SKM-1 (cell line): ENCODE data around the gene PKM.
A peak's percentile ranks its signal among the peaks of the same experiment; 100 is the strongest.
"Not testable (repeated sequence)": the region's sequence is repeated elsewhere in the genome, so short reads cannot be mapped to it uniquely, and the experiment has no call there.

Source experiments
- DNase-seq: peaks from one replicate; lab custom pipeline; 2025; ENCODE audit not compliant: unreplicated experiment; lab: John Stamatoyannopoulos, UW

The PKM gene

GRCh38 chr15:72231066-72231832 lies at the start of gene PKM:
Gene PKM, minus strand, starts transcription at chr15:72231190. Its CDS starts 12,093 bp downstream, at chr15:72219097.
- DNase-seq, result peak; percentile 84

- no peak for DNase-seq
Measured at GRCh38 chr15:72280751-72281150, 49.8 kb upstream of the PKM start.

GRCh38 chr15:72278737-72279136 lies 47.7 kb upstream of the PKM start:
- no peak for DNase-seq

- no peak for DNase-seq
Measured at GRCh38 chr15:72276326-72276700, 45.3 kb upstream of the PKM start.

GRCh38 chr15:72275635-72276325 lies 44.8 kb upstream of the PKM start:
- DNase-seq, result not testable (repeated sequence)

GRCh38 chr15:72272997-72273352 lies 42.0 kb upstream of the PKM start:
- DNase-seq, result no peak

GRCh38 chr15:72272213-72272996 lies 41.4 kb upstream of the PKM start, which contains the start of gene PARP6:
Gene PARP6, minus strand, starts transcription at chr15:72272554. Its CDS starts 5,077 bp downstream, at chr15:72267477.
- DNase-seq, result peak; percentile 98

- no peak for DNase-seq
Measured at GRCh38 chr15:72271895-72272212, 40.9 kb upstream of the PKM start.

- DNase-seq, result no peak
Measured at GRCh38 chr15:72271221-72271620, 40.2 kb upstream of the PKM start.

GRCh38 chr15:72269739-72270138 lies 38.7 kb upstream of the PKM start:
- DNase-seq, result no peak

- no peak for DNase-seq
Measured at GRCh38 chr15:72265031-72265430, 34.0 kb upstream of the PKM start.

GRCh38 chr15:72252663-72253299 lies 21.8 kb upstream of the PKM start:
- DNase-seq, result no peak

- DNase-seq, result no peak
Measured at GRCh38 chr15:72249142-72249810, 18.3 kb upstream of the PKM start.

GRCh38 chr15:72248514-72248913 lies 17.5 kb upstream of the PKM start:
- no peak for DNase-seq

- DNase-seq, result no peak
Measured at GRCh38 chr15:72242775-72243370, 11.9 kb upstream of the PKM start.

GRCh38 chr15:72239652-72240051 lies 8.7 kb upstream of the PKM start:
- DNase-seq, result no peak

GRCh38 chr15:72238586-72238985 lies 7.6 kb upstream of the PKM start:
- no peak for DNase-seq

- DNase-seq, result no peak
Measured at GRCh38 chr15:72237853-72238224, 6.8 kb upstream of the PKM start.

GRCh38 chr15:72237029-72237852 lies 6.3 kb upstream of the PKM start:
- peak; percentile 93 for DNase-seq
